IMR-90 (cell line): ENCODE measurements around the gene NDUFAF8. TPM values are rescaled to one million over a fixed set of nuclear protein-coding genes. Genes with fewer than 3 reads are reported as not detected.
A peak's percentile ranks its signal among the peaks of the same experiment; 100 is the strongest.

ENCODE experiments used
- ATAC-seq: fragments of 200-7000 bp; cut with Tn5 transposase; 2 replicates; pipeline ENCODE4 v1.9.1; 2020; ENCODE audit warnings: low read depth, mild to moderate bottlenecking, moderate library complexity
- BruUV-seq: library from RNA; stranded (reverse); fragments of 400-500 nt; replicated peaks from 2 replicates; lab custom pipeline; 2021; lab: Mats Ljungman, UMichigan
- CTCF ChIA-PET: fragments of 300-600 bp; formaldehyde crosslinking; extraction: SDS; loops from one replicate; lab custom pipeline; 2021; ENCODE audit warnings: antibody characterized with exemption; lab: Yijun Ruan, JAX
- POLR2A ChIA-PET: fragments of 300-600 bp; sonication (Branson Sonifier 250); formaldehyde crosslinking; loops from one replicate; lab custom pipeline; 2022; ENCODE audit warnings: antibody characterized with exemption; ENCODE audit not compliant: unreplicated experiment; lab: Charles Lee
- DNase-seq: peaks from one replicate; pipeline ENCODE4 v3.0.0; 2013
- H2AFZ ChIP-seq: replicated peaks from 2 replicates; pipeline ENCODE3; 2013; ENCODE audit warnings: low read length, mild to moderate bottlenecking; ENCODE audit not compliant: poor library complexity
- H2AK5ac ChIP-seq: 2 replicates; pipeline ENCODE4 v1.6.1; 2013; ENCODE audit warnings: low read depth, low read length, inconsistent platforms
- H2AK9ac ChIP-seq: replicated peaks from 2 replicates; pipeline ENCODE3; 2013; ENCODE audit warnings: mild to moderate bottlenecking, low read depth, low read length, moderate library complexity; ENCODE audit not compliant: poor library complexity
- H2BK120ac ChIP-seq: 2 replicates; pipeline ENCODE4 v1.6.1; 2013; ENCODE audit warnings: low read depth, low read length, inconsistent platforms
- H2BK15ac ChIP-seq: 3 replicates; pipeline ENCODE4 v1.6.1; 2013; ENCODE audit warnings: low read depth, low read length, inconsistent platforms
- H2BK20ac ChIP-seq: 2 replicates; pipeline ENCODE4 v1.6.1; 2013; ENCODE audit warnings: low read depth, mild to moderate bottlenecking, inconsistent platforms, low read length, moderate library complexity
- H2BK5ac ChIP-seq: 2 replicates; pipeline ENCODE4 v1.6.1; 2013; ENCODE audit warnings: mild to moderate bottlenecking, low read depth, low read length, inconsistent platforms; ENCODE audit not compliant: poor library complexity, severe bottlenecking
- H3K14ac ChIP-seq: replicated peaks from 2 replicates; pipeline ENCODE4 v1.6.1; 2013; ENCODE audit warnings: low read depth, low read length, inconsistent platforms
- H3K18ac ChIP-seq: 2 replicates; pipeline ENCODE4 v1.6.1; 2013; ENCODE audit warnings: low read depth, low read length, control low read depth
- H3K23ac ChIP-seq: 2 replicates; pipeline ENCODE4 v1.6.1; 2013; ENCODE audit warnings: low read depth, low read length, inconsistent platforms
- H3K27ac ChIP-seq: 2 replicates; pipeline ENCODE4 v1.5.1; 2013; ENCODE audit warnings: mild to moderate bottlenecking, control low read depth, low read length; ENCODE audit not compliant: insufficient read depth
- H3K27me3 ChIP-seq: 2 replicates; pipeline ENCODE4 v1.6.1; 2013; ENCODE audit warnings: low read length; ENCODE audit not compliant: control insufficient read depth, insufficient read depth
- H3K36me3 ChIP-seq: 2 replicates; pipeline ENCODE4 v1.6.1; 2013; ENCODE audit warnings: low read length, mixed read lengths; ENCODE audit not compliant: control insufficient read depth, insufficient read depth
- H3K4ac ChIP-seq: 2 replicates; pipeline ENCODE4 v1.6.1; 2013; ENCODE audit warnings: low read depth, low read length, inconsistent platforms
- H3K4me1 ChIP-seq: 2 replicates; pipeline ENCODE4 v1.6.1; 2013; ENCODE audit warnings: low read length, mixed read lengths; ENCODE audit not compliant: control insufficient read depth, insufficient read depth
- H3K4me2 ChIP-seq: 2 replicates; pipeline ENCODE4 v1.6.1; 2013; ENCODE audit warnings: low read depth, mild to moderate bottlenecking, control low read depth, low read length, moderate library complexity
- H3K4me3 ChIP-seq: 2 replicates; pipeline ENCODE4 v1.5.1; 2013; ENCODE audit warnings: low read depth, mild to moderate bottlenecking, control low read depth, low read length, moderate library complexity; ENCODE audit not compliant: insufficient read depth
- H3K56ac ChIP-seq: 2 replicates; pipeline ENCODE4 v1.6.1; 2013; ENCODE audit warnings: low read length, inconsistent platforms; ENCODE audit not compliant: insufficient read depth; ENCODE audit errors: extremely low read depth
- H3K79me1 ChIP-seq, 2 experiments: 2 replicates each; pipeline ENCODE4 v1.6.1; 2013; ENCODE audit warnings: low read length in 2 of 2, inconsistent platforms in 1 of 2, low read depth in 1 of 2
- H3K9ac ChIP-seq: 2 replicates; pipeline ENCODE4 v1.6.1; 2013; ENCODE audit warnings: low read depth, low read length, control low read depth
- H3K9me1 ChIP-seq: 2 replicates; pipeline ENCODE4 v1.6.1; 2013; ENCODE audit warnings: low read length, inconsistent platforms; ENCODE audit not compliant: insufficient read depth
- H3K9me3 ChIP-seq: 2 replicates; pipeline ENCODE4 v1.6.1; 2013; ENCODE audit warnings: low read length; ENCODE audit not compliant: control insufficient read depth, insufficient read depth
- H4K20me1 ChIP-seq: 2 replicates; pipeline ENCODE4 v1.6.1; 2013; ENCODE audit warnings: low read length, inconsistent platforms; ENCODE audit not compliant: insufficient read depth
- H4K5ac ChIP-seq: 2 replicates; pipeline ENCODE4 v1.6.1; 2013; ENCODE audit warnings: mild to moderate bottlenecking, low read depth, low read length, control low read depth
- H4K8ac ChIP-seq, 2 experiments: 2 replicates each; pipeline ENCODE4 v1.6.1; 2013; ENCODE audit warnings: low read depth in 2 of 2, low read length in 2 of 2, control low read depth in 1 of 2, inconsistent platforms in 1 of 2
- H4K91ac ChIP-seq: 2 replicates; pipeline ENCODE4 v1.6.1; 2013; ENCODE audit warnings: low read depth, low read length, inconsistent platforms; ENCODE audit not compliant: insufficient read depth
- CHD1 ChIP-seq: IDR thresholded peaks from 2 replicates; pipeline ENCODE4 v1.6.1; 2012; ENCODE audit warnings: low read depth, low read length, improper control_type of control experiment
- FOS ChIP-seq: fragments of 150-350 bp; IDR thresholded peaks from 2 replicates; pipeline ENCODE4 v1.6.1; 2016; ENCODE audit warnings: low read depth, low read length
- MAFK ChIP-seq: IDR thresholded peaks from 2 replicates; pipeline ENCODE4 v1.6.1; 2012; ENCODE audit warnings: low read depth, low read length, improper control_type of control experiment
- MAZ ChIP-seq: IDR thresholded peaks from 2 replicates; pipeline ENCODE4 v1.6.1; 2012; ENCODE audit warnings: low read depth, mild to moderate bottlenecking, low read length, improper control_type of control experiment, moderate library complexity, borderline replicate concordance
- NFE2L2 ChIP-seq: fragments of 150-350 bp; IDR thresholded peaks from 2 replicates; pipeline ENCODE4 v1.6.1; 2016; ENCODE audit warnings: low read depth, mild to moderate bottlenecking, low read length
- POLR2A ChIP-seq: IDR thresholded peaks from 2 replicates; pipeline ENCODE4 v1.6.1; 2012; ENCODE audit warnings: mild to moderate bottlenecking, low read depth, low read length
- RAD21 ChIP-seq: IDR thresholded peaks from 2 replicates; pipeline ENCODE4 v1.6.1; 2012; ENCODE audit warnings: low read length, improper control_type of control experiment
- RCOR1 ChIP-seq: IDR thresholded peaks from 2 replicates; pipeline ENCODE4 v1.6.1; 2012; ENCODE audit warnings: mild to moderate bottlenecking, low read length, improper control_type of control experiment; ENCODE audit not compliant: insufficient replicate concordance
- RFX5 ChIP-seq: IDR thresholded peaks from 2 replicates; pipeline ENCODE4 v1.8.0; 2012; ENCODE audit warnings: low read depth, mild to moderate bottlenecking, low read length, moderate library complexity
- SMC3 ChIP-seq: fragments of 150-350 bp; IDR thresholded peaks from 2 replicates; pipeline ENCODE4 v1.6.1; 2016; ENCODE audit warnings: low read depth, mild to moderate bottlenecking, antibody characterized with exemption, low read length, moderate library complexity
- whole genome bisulfite sequencing, 2 experiments: methylation state at CpG; one replicate each; pipeline versions ENCODE4 v1.1.5 to v1.1.7; 2013; ENCODE audit warnings: missing lambda C conversion rate in 2 of 2; ENCODE audit not compliant: insufficient read length in 1 of 2; ENCODE audit errors: extremely low coverage in 2 of 2; 5-methylcytosine and 5-hydroxymethylcytosine counted together
- dilution Hi-C: fragments of 300-500 bp; cut with HindIII; formaldehyde crosslinking; loops from one replicate; pipeline ENCODE4 v1.14.3; 2018; ENCODE audit warnings: low sequenced_read_pairs; ENCODE audit not compliant: unreplicated experiment
- in situ Hi-C: fragments of 300-500 bp; cut with MboI; formaldehyde crosslinking; loops from 3 replicates; pipeline ENCODE4 v1.14.3; 2019; ENCODE audit warnings: low sequenced_read_pairs, inconsistent platforms, mixed read lengths
- intact Hi-C: fragments of 100-400 bp; cut with micrococcal nuclease; formaldehyde crosslinking; loops from 2 replicates; pipeline ENCODE4 v1.10.0; 2022
- polyA plus RNA-seq, 3 experiments: library from polyadenylated mRNA; depleted of rRNA; stranded (reverse); fragments of >200 nt; gene quantifications; 2 replicates each; pipeline ENCODE4 v1.2.3, GENCODE V29; 2012; ENCODE audit warnings: low replicate concordance in 1 of 3
- total RNA-seq: library from RNA; depleted of rRNA; stranded (reverse); fragments of >200 nt; gene quantifications from 2 replicates; pipeline ENCODE4 v1.2.3, GENCODE V29; 2012
- TF ChIP-seq, protein P1 (sequence below): fragments of 150-350 bp; IDR thresholded peaks from 2 replicates; pipeline ENCODE4 v1.6.1; 2017; ENCODE audit warnings: mild to moderate bottlenecking, antibody characterized with exemption, low read length, low read depth
- TF ChIP-seq, protein P2 (sequence below): fragments of 150-350 bp; IDR thresholded peaks from 2 replicates; pipeline ENCODE4 v1.6.1; 2016; ENCODE audit warnings: low read depth, mild to moderate bottlenecking, low read length, moderate library complexity, borderline replicate concordance
- TF ChIP-seq, protein P3 (sequence below): conservative IDR thresholded peaks from 2 replicates; pipeline ENCODE4 v1.5.1; 2012; ENCODE audit warnings: mild to moderate bottlenecking, low read depth, low read length, improper control_type of control experiment

NDUFAF8 gene
- total and polyA plus RNA-seq, 2 of the 4 experiments (the other 2 are of a cell fraction) = 11.1 to 65.0 TPM

DNA sequence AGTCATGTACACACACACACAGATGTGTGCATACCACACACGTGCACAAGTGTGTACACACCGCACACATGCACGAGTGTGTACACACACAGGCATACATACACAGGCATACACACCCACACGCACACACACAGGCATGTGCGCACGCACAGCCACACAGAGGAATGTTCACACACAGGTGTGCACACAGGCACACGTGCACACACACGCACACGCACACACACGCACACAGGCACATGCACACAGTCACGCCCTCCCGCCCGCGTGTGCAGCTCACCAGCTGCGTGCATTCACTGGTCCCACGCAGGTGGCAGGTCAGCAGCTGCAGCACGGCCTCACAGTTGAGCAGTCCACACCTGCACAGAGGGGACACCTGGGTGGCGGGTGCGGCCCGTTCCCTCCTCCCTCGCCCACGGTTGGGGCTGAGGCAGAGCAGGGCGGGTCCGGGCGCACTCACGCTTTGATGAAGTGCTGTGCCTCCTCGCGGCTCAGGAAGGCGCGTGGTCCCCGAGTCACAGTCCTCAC is 7.9 kb upstream of the NDUFAF8 start:
- Histone ChIP-seq H2AK5ac (no peak overlapping the region), H3K4me3 (no peak overlapping the region), H2AFZ (peak overlapping the region; percentile 43), H3K27ac (no peak overlapping the region), H3K18ac (no peak overlapping the region), H2BK15ac (no peak overlapping the region), H3K79me1 (peaks cover 4 to 30% of the 10 kb centered on the region in 2 experiments; a peak in 3 of 4 replicates), H3K9me1 (no peaks in the 10 kb centered on the region), H4K91ac (no peak overlapping the region), H4K5ac (no peak overlapping the region), H3K4ac (no peak overlapping the region), H3K23ac (no peak overlapping the region), H4K20me1 (peaks cover 27% of the 10 kb centered on the region), H3K4me1 (peaks cover 2% of the 10 kb centered on the region; the same call in 1 of the 2 replicates), H2BK20ac (no peak overlapping the region), H3K14ac (no peak overlapping the region), H3K4me2 (no peak overlapping the region), H3K36me3 (peaks cover 39% of the 10 kb centered on the region), H2BK120ac (no peak overlapping the region), H3K27me3 (no peaks in the 10 kb centered on the region), H3K9ac (no peak overlapping the region), H3K56ac (no peak overlapping the region), H2BK5ac (no peak overlapping the region), H3K9me3 (peaks cover 3% of the 10 kb centered on the region; the same call in 1 of the 2 replicates), H2AK9ac (peak overlapping the region; percentile 28), H4K8ac (no peak overlapping the region)
- in situ Hi-C loops = no loop called here
- DNase-seq (no peak), ATAC-seq (no peak)
- POLR2A ChIA-PET = no interaction called here
- dilution Hi-C loops = no loop called here
- CTCF ChIA-PET = no interaction called here
- 91% methylated on average over 30 of the region's 31 CpGs; no CpG with 5 or more reads in 1 of the 2 experiments for whole genome bisulfite sequencing, 2 experiments
- intact Hi-C loops = no loop called here
- TF ChIP-seq CHD1 (no peak), RFX5 (no peak), RCOR1 (no peak), RAD21 (no peak), MAFK (no peak), MAZ (no peak), FOS (no peak), SMC3 (no peak), NFE2L2 (no peak), POLR2A (no peak)
- TF ChIP-seq, protein P1, sequence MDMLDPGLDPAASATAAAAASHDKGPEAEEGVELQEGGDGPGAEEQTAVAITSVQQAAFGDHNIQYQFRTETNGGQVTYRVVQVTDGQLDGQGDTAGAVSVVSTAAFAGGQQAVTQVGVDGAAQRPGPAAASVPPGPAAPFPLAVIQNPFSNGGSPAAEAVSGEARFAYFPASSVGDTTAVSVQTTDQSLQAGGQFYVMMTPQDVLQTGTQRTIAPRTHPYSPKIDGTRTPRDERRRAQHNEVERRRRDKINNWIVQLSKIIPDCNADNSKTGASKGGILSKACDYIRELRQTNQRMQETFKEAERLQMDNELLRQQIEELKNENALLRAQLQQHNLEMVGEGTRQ = no peak
- TF ChIP-seq, protein P2, sequence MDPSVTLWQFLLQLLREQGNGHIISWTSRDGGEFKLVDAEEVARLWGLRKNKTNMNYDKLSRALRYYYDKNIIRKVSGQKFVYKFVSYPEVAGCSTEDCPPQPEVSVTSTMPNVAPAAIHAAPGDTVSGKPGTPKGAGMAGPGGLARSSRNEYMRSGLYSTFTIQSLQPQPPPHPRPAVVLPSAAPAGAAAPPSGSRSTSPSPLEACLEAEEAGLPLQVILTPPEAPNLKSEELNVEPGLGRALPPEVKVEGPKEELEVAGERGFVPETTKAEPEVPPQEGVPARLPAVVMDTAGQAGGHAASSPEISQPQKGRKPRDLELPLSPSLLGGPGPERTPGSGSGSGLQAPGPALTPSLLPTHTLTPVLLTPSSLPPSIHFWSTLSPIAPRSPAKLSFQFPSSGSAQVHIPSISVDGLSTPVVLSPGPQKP = no peak
- TF ChIP-seq, protein P3, sequence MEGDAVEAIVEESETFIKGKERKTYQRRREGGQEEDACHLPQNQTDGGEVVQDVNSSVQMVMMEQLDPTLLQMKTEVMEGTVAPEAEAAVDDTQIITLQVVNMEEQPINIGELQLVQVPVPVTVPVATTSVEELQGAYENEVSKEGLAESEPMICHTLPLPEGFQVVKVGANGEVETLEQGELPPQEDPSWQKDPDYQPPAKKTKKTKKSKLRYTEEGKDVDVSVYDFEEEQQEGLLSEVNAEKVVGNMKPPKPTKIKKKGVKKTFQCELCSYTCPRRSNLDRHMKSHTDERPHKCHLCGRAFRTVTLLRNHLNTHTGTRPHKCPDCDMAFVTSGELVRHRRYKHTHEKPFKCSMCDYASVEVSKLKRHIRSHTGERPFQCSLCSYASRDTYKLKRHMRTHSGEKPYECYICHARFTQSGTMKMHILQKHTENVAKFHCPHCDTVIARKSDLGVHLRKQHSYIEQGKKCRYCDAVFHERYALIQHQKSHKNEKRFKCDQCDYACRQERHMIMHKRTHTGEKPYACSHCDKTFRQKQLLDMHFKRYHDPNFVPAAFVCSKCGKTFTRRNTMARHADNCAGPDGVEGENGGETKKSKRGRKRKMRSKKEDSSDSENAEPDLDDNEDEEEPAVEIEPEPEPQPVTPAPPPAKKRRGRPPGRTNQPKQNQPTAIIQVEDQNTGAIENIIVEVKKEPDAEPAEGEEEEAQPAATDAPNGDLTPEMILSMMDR = no peak
- BruUV-seq = no TSS peak
